Prostate gland (tissue), 2 donors: ENCODE data around the gene BTBD9. TPM values are rescaled to one million over a fixed set of nuclear protein-coding genes. Genes with fewer than 3 reads are reported as not detected.

Experiments
- DNase-seq: peaks from one replicate; pipeline ENCODE4 v3.0.0-alpha.2; 2019; ENCODE audit warnings: low spot score
- H3K27ac ChIP-seq, 2 donors: fragments of 200-600 bp; sonication (generic); 2 replicates each; pipeline ENCODE4 v1.5.1; 2017 to 2019
- H3K27me3 ChIP-seq: fragments of 200-600 bp; sonication (generic); replicated peaks from 2 replicates; pipeline ENCODE4 v1.5.1; 2019; ENCODE audit not compliant: insufficient read depth
- H3K36me3 ChIP-seq, 2 donors: fragments of 200-600 bp; sonication (generic); 1 replicate in 1 of 2; 2 replicates in 1 of 2; pipeline versions ENCODE4 v1.5.1 to v1.8.1; 2017 to 2019
- H3K4me1 ChIP-seq: fragments of 200-600 bp; sonication (generic); replicated peaks from 2 replicates; pipeline ENCODE4 v1.5.1; 2019
- H3K4me3 ChIP-seq, 2 donors: fragments of 200-600 bp; sonication (generic); 2 replicates each; pipeline ENCODE4 v1.5.1; 2017 to 2019
- H3K9me3 ChIP-seq: fragments of 200-600 bp; sonication (generic); 2 replicates; pipeline ENCODE4 v1.5.1; 2017
- POLR2A ChIP-seq: fragments of 450-650 bp; IDR thresholded peaks from one replicate; pipeline ENCODE4 v1.6.1; 2016; ENCODE audit warnings: antibody characterized with exemption, mild to moderate bottlenecking
- POLR2AphosphoS5 ChIP-seq: sonication (generic); formaldehyde crosslinking; IDR thresholded peaks from one replicate; pipeline ENCODE4 v1.6.1; 2017; ENCODE audit warnings: antibody characterized with exemption
- WGBS: methylation state at CpG from one replicate; pipeline ENCODE4 v1.1.5; 2018; 5-methylcytosine and 5-hydroxymethylcytosine counted together
- intact Hi-C: fragments of 100-400 bp; cut with DNase I; formaldehyde crosslinking; loops from one replicate; pipeline ENCODE4 v1.14.2; 2022
- total RNA-seq, 2 donors: library from RNA; depleted of rRNA; stranded (reverse); fragments of >200 nt; gene quantifications; one replicate each; pipeline ENCODE4 v1.1.0, GENCODE V29; 2016
- TF ChIP-seq, protein P1 (sequence below), 4 experiments: fragments of 200-600 bp in 2 of 4; fragments of 450-650 bp in 2 of 4; sonication (generic) in 2 of 4; IDR thresholded peaks; 1 replicate in 3 of 4; 2 replicates in 1 of 4; pipeline ENCODE4 v1.5.1; 2016 to 2019; ENCODE audit warnings: antibody characterized with exemption in 4 of 4, mild to moderate bottlenecking in 2 of 4, moderate library complexity in 2 of 4

Gene BTBD9
- total RNA-seq, 2 donors from 2014 or later: 11.2 to 17.4 TPM

DNA sequence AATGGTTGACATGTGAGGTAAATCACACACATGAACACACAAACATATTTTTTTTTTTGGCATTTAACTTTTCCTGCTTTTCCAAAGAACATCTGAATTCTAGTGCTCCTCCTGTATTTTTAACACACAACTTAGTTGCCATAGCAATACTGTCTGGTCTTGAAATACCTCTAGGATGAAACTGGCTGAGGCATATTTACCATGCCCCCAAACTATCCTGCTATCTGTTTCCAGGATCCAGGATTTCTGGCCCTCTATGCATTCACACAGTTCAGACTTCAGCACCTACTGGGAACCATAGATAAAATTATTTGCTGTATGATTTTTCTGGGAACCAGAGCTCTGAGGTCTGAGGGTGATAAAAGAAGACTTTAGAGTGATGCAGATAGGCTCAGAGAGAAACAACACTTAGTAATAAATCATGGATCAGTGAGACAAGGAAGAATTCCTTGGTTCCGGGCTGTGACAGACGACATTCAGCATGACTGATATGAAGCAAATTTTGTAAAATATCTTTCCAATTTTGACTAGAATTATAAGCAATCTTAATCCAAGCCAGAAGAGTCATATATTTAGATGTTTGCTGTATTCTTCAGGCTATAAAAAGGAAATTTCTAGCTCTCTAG, 359.7 kb downstream of the BTBD9 start:
- intact Hi-C loops: no loop called here
- H3K27ac ChIP-seq: no peak overlapping the region
- H3K9me3 ChIP-seq: no peaks in the 10 kb centered on the region
- H3K27me3 ChIP-seq: no peaks in the 10 kb centered on the region
- no peaks in the 10 kb centered on the region for H3K4me1 ChIP-seq
- no peaks in the 10 kb centered on the region for H3K36me3 ChIP-seq
- no peak for DNase-seq
- 48% methylated on average over 2 of the region's 2 CpGs for WGBS
- H3K4me3 ChIP-seq: no peak overlapping the region
- TF ChIP-seq, protein P1, sequence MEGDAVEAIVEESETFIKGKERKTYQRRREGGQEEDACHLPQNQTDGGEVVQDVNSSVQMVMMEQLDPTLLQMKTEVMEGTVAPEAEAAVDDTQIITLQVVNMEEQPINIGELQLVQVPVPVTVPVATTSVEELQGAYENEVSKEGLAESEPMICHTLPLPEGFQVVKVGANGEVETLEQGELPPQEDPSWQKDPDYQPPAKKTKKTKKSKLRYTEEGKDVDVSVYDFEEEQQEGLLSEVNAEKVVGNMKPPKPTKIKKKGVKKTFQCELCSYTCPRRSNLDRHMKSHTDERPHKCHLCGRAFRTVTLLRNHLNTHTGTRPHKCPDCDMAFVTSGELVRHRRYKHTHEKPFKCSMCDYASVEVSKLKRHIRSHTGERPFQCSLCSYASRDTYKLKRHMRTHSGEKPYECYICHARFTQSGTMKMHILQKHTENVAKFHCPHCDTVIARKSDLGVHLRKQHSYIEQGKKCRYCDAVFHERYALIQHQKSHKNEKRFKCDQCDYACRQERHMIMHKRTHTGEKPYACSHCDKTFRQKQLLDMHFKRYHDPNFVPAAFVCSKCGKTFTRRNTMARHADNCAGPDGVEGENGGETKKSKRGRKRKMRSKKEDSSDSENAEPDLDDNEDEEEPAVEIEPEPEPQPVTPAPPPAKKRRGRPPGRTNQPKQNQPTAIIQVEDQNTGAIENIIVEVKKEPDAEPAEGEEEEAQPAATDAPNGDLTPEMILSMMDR (IDR thresholded peaks at IDR 0.05): no peak
- TF ChIP-seq POLR2A: no peak
- no peak for TF ChIP-seq POLR2AphosphoS5

DNA sequence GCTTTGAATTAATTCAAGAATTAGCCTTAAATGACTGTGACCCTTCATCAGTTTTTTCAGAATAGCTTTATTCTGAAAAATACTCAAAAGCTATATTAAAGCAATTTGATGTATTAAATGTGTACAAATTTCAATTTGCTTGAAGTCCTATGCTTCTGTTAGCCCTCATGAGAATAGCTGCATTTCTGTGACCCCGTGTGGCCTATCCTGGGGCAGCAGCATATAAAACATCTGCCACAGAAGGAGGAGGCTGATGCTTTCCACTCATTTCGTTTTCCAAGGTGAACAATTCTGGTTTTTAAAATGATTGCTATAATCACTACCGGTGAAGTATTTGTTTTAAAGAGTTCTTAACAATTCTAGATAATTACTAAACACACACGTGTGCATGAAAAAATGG, 360.3 kb downstream of the BTBD9 start:
- DNase-seq: no peak
- H3K9me3 ChIP-seq: no peaks in the 10 kb centered on the region
- 87% methylated on average over 4 of the region's 4 CpGs for WGBS
- no peaks in the 10 kb centered on the region for H3K27me3 ChIP-seq
- no peaks in the 10 kb centered on the region for H3K4me1 ChIP-seq
- no peak for TF ChIP-seq POLR2A
- no peak for TF ChIP-seq POLR2AphosphoS5
- TF ChIP-seq, protein P1 (IDR thresholded peaks at IDR 0.05): no peak
- no peaks in the 10 kb centered on the region for H3K36me3 ChIP-seq
- H3K27ac ChIP-seq: no peak overlapping the region
- intact Hi-C loops: no loop called here
- no peak overlapping the region for H3K4me3 ChIP-seq

DNA sequence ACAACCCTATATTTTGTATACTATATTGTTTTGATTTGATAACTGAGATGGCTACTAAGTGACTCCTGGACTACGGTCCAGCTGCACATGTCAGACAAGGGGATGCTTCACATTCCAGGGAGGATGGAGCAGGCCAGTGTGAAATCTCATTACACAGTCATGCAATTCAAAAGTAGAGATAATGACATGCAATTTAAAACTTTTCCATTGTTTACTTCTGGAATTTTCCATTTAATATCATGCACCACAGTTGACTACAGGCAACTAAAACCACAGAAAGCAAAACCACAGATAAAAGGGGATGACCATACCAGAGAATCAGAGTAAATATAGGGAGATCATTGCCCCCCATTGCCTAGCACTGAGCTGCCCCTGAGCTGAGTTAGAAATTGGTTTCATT, 366.4 kb downstream of the BTBD9 start:
- Histone ChIP-seq H3K4me1 (no peaks in the 10 kb centered on the region), H3K27me3 (no peaks in the 10 kb centered on the region), H3K4me3 (no peak overlapping the region), H3K36me3 (no peaks in the 10 kb centered on the region), H3K27ac (no peak overlapping the region), H3K9me3 (no peaks in the 10 kb centered on the region)
- 96% methylated on average over 1 of the region's 1 CpG for WGBS
- no peak for DNase-seq
- TF ChIP-seq POLR2A: no peak
- TF ChIP-seq, protein P1 (IDR thresholded peaks at IDR 0.05): no peak
- no peak for TF ChIP-seq POLR2AphosphoS5
- intact Hi-C loops: no loop called here

DNA sequence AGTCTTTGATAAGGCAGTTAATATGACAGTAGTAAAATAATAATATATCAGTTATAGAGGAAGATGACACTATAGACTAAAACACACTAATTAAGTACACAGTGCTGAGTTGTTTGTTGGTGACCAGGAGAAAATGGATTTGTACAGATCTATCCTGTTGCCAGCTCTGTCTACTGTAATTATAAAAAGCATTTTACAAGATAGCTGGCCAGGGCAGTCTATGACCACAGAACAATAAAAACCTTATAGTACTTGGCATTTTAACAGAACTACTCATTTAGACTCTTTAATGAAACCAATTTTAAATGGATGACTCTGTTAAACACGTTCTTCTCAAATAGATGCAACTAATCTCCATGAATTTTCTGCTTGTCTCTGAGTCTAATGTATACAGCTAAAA, 367.5 kb downstream of the BTBD9 start:
- Histone ChIP-seq H3K27ac (no peak overlapping the region), H3K9me3 (no peaks in the 10 kb centered on the region), H3K4me3 (no peak overlapping the region), H3K36me3 (no peaks in the 10 kb centered on the region), H3K4me1 (no peaks in the 10 kb centered on the region), H3K27me3 (no peaks in the 10 kb centered on the region)
- intact Hi-C loops: no loop called here
- TF ChIP-seq POLR2A (no peak), POLR2AphosphoS5 (no peak)
- TF ChIP-seq, protein P1 (IDR thresholded peaks at IDR 0.05): no peak
- WGBS: 29% methylated on average over 1 of the region's 1 CpG
- no peak for DNase-seq

DNA sequence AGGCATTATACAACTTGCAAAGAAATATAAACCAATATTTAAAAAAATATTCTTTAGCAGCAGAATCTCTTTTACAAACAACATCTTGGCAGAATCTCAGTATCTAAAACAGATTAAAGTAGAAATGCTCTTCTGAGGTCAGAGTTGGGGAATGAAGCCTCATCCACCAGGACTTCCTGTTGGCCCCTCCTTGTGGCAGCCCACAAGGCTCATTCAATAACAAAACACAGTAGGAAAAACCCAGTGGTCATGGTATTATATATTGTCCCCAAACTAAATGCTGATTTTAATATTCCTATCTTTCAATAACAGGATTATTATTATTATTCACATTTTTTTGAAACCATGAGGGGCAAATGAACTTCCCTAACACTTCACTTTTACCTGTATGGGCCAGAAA, 368.6 kb downstream of the BTBD9 start:
- H3K4me3 ChIP-seq: no peak overlapping the region
- intact Hi-C loops: no loop called here
- TF ChIP-seq POLR2AphosphoS5 (no peak), POLR2A (no peak)
- TF ChIP-seq, protein P1 (IDR thresholded peaks at IDR 0.05): no peak
- no peaks in the 10 kb centered on the region for H3K9me3 ChIP-seq
- H3K27ac ChIP-seq: no peak overlapping the region
- no peaks in the 10 kb centered on the region for H3K36me3 ChIP-seq
- DNase-seq: no peak
- H3K4me1 ChIP-seq: no peaks in the 10 kb centered on the region
- no peaks in the 10 kb centered on the region for H3K27me3 ChIP-seq
